Kidney tubule cell (primary cell): ENCODE measurements around the gene CDK2.
"Not testable (repeated sequence)": the region's sequence is repeated elsewhere in the genome, so short reads cannot be mapped to it uniquely, and the experiment has no call there.

Source experiments
- DNase-seq: peaks from one replicate; pipeline ENCODE4 v3.0.0-alpha.2; 2018; ENCODE audit warnings: low spot score

Gene CDK2

DNA sequence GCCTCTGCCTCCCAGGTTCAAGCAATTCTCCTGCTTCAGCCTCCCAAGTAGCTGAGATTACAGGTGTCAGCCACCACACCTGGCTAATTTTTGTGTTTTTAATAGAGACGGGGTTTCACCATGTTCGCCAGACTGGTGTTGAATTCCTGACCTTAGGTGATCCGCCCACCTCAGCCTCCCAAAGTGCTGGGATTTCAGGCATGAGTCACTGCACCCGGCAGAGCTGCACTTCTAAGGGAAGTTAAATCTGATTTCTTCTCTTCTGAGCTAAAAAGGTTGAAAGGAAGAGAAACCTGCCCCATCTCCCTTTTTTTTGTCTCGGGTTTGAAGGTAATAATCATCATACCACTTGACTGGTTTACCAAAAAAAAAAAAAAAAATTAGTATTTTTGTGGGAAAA is 15.3 kb downstream of the CDK2 start:
- peak; percentile 59 for DNase-seq

DNA sequence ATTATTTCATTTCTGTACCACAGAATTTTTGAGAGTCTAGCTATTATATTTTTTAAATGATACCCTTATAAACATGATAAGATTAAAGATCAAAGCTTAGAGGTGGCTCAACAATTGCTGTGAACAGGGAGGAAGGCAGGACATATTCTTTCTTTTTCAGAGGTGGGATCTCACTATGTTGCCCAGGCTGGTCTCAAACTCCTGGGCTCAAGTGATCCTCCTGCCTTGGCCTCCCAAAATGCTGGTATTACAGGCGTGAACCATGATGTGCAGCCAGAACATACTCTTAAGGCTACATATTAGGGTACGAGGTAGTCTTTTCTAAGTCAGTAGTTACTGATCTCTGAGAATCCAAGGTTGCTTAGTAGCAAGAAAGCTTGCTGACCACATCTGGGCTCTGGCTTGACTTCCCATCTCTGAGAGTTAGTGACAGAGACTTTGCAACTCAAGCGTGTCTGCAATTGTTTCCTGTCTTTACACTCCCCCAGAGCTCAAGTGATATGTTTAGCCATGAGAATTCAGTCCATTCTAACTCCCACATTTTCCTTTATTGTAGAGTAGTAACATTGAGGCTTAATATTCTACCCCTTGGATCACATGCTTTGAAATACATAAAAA is 15.8 kb downstream of the CDK2 start:
- peak; percentile 67 for DNase-seq

GRCh38 chr12:55983232-55983842 is 16.7 kb downstream of the CDK2 start:
- DNase-seq, result no peak

- DNase-seq, result no peak
Observed at GRCh38 chr12:55984861-55985260, 18.2 kb downstream of the CDK2 start.

GRCh38 chr12:55985341-55985740 is 18.7 kb downstream of the CDK2 start:
- DNase-seq, result no peak

GRCh38 chr12:55985976-55986375 is 19.3 kb downstream of the CDK2 start:
- not testable (repeated sequence) for DNase-seq

DNA sequence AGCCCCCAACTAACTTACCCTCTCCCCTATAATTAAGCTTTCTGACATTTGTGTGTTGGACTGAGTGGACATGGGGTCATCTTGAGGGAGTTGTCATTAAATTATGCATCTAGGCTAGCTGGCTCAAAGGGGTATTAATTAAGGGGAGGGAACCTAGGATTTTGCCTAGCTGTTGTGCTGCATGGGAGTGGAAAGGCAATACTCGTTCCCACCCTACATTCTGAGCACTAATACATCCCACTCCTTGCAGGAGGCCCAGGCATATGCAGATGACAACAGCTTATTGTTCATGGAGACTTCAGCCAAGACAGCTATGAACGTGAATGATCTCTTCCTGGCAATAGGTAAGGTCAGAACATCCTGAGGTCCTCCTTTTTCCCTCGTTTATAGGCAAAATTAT is 24.5 kb downstream of the CDK2 start:
- DNase-seq, result no peak

- no peak for DNase-seq
Observed at GRCh38 chr12:55993230-55993853, 26.7 kb downstream of the CDK2 start.

GRCh38 chr12:55995366-55995765 is 28.7 kb downstream of the CDK2 start:
- no peak for DNase-seq

DNA sequence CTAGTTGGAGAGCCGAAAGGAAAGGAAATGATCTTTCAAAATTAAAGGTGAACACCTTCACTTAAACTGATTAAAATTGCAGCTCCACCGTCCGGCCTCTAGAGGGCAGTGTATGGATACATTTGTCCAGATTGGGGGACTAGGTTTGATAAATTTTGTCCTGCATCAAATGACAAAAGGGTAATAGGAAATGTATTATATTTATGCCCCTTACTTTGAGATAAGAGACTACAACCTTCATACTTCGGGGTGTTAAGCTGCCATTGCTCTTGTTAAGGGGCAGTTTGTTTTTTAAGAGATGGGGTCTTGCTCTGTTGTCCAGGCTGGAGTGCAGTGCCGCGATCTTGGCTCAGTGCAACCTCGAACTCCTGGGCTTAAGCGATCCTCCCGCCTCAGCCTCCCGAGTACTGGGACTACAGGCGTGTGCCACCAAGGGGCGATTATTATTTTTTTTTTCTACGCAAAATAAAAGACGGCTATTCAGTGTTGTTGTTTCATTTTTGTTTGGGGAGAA is 29.6 kb downstream of the CDK2 start:
- DNase-seq, result peak; percentile 72

- DNase-seq, result peak; percentile 97
Observed at GRCh38 chr12:55996715-55997534, 30.3 kb downstream of the CDK2 start, which contains the start of gene SUOX. SUOX (plus strand) TSS chr12:55997276; CDS start chr12:56002222, 4,946 bp downstream.

DNA sequence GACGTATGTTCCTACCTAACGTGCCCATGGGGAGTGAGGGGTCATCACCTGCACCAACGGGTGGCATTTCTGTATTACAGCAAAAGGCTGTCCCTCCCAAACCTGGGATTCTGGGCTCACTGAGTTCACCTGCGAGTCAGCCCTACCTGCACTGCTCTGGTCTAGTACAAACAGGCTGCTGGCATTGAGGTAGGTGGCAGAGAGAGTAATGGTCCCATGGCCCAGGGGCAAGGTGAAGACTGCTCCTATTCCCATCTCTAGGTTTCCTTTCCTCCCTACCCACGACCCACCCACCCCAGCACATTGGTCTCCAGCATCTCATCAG is 30.9 kb downstream of the CDK2 start:
- no peak for DNase-seq

- DNase-seq, result not testable (repeated sequence)
Observed at GRCh38 chr12:55999522-55999921, 32.9 kb downstream of the CDK2 start.

DNA sequence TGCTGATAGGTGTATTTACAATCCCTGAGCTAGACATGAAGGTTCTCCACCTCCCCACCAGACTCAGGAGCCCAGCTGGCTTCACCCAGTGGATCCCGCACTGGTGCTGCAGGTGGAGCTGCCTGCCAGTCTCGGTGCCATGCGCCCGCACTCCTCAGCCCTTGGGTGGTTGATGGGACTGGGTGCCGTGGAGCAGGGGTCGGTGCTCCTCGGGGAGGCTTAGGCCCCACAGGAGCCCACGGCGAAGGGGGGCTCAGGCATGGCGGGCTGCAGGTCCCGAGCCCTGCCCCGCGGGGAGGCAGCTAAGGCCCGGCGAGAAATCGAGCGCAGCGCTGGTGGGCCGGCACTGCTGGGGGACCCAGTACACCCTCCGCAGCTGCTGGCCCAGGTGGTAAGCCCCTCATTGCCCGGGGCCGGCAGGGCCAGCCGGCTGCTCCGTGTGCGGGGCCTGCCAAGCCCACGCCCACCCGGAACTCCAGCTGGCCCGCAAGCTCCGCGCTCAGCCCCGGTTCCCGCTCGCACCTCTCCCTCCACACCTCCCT is 33.4 kb downstream of the CDK2 start:
- DNase-seq, result not testable (repeated sequence)

- DNase-seq, result peak; percentile 63
Observed at GRCh38 chr12:56001487-56002100, 35.0 kb downstream of the CDK2 start.

GRCh38 chr12:56003376-56003775 is 36.7 kb downstream of the CDK2 start:
- not testable (repeated sequence) for DNase-seq

DNA sequence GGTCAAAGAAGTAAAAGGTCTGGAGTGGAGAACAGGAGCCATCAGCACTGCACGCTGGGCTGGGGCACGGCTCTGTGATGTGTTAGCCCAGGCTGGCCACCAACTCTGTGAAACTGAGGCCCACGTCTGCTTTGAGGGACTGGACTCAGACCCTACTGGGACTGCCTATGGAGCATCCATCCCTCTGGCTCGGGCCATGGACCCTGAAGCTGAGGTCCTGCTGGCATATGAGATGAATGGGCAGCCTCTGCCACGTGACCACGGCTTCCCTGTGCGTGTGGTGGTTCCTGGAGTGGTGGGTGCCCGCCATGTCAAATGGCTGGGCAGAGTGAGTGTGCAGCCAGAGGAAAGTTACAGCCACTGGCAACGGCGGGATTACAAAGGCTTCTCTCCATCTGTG is 37.6 kb downstream of the CDK2 start:
- DNase-seq, result no peak

DNA sequence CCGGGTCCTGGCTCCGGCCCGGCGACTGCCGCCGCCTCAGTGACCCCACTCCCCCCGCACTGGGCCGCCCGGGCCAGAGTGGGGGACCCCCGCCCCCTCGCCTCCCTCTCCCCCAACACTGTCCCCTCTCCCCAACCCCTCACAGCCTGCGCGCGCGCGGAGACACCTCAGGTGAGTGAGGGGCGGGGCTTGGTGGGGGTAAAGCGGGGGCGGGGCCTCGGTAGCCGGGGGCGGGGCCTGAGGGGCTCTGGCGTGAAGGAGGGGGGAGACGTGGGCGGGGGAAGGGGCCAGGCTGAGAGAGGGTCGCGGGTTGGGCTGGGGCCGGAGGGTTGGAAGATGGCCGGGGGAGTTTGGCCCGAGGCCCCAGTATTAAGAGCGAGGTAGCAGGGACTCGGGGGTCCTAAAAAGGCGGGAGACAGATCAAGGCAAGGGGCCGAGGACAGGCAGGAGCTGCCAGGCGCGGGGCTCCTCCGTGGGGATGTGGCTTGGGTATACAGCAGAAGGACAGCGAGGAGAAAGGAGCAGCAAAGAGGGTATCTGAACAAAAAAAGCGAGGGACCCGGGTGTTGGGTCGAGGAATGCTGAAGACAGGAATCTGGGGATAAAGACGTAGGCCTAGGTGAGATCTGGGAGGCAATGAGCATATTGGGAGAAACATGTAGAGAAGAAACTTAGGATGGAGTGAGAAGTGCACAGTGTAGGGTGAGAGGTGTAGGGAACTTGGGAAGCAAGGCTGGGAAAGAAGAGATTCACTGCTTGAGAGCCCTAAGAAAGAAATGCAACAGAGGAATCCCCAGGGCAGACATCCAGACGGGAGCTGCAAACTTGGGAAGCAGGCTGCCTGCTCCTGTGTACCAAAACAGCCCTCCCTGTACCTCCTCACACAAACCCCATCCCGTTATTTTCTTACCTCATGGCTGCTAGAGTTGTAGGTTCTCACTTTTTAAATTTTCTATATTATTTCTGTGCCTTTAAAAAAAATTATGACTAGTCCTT is 41.2 kb downstream of the CDK2 start:
- DNase-seq, result peak; percentile 15

- no peak for DNase-seq
Observed at GRCh38 chr12:56010111-56010570, 43.5 kb downstream of the CDK2 start.

DNA sequence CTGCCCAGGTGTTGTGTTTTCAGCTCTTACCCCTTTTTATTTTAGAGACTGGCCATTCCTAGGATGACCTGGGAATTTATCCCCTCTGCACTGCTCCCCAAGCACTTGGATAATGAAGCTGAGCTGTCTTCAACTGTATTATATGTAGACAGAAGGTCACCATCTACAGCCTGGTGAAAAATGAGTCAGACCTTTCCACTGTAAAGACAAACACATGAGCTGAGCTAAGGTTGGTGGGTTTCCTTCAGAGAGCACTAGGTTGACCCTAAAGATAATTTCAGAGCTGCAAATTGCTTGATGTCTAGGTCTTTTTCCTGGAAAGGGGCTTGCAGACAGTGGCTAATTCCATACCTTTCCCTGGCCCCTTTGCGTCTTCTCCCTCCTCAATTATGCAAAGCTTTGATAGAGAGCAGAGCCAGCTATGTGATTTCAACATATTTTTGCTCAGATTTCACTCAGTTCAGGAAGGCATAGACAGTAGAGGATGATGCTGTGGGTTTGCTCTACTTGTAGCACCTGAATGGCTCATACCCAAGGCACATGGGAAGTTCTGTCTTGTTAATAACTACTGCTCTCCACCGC is 45.0 kb downstream of the CDK2 start:
- DNase-seq, result no peak
